Measurements from ENCODE around the gene TRPC4. TPM values are rescaled to one million over a fixed set of nuclear protein-coding genes. Genes with fewer than 3 reads are reported as not detected.

The TRPC4 gene
- total and polyA plus RNA-seq, 2 donors (not counting 1 experiment from before 2014, with no cell fraction given), result 1.7 to 30.7 TPM

DNA sequence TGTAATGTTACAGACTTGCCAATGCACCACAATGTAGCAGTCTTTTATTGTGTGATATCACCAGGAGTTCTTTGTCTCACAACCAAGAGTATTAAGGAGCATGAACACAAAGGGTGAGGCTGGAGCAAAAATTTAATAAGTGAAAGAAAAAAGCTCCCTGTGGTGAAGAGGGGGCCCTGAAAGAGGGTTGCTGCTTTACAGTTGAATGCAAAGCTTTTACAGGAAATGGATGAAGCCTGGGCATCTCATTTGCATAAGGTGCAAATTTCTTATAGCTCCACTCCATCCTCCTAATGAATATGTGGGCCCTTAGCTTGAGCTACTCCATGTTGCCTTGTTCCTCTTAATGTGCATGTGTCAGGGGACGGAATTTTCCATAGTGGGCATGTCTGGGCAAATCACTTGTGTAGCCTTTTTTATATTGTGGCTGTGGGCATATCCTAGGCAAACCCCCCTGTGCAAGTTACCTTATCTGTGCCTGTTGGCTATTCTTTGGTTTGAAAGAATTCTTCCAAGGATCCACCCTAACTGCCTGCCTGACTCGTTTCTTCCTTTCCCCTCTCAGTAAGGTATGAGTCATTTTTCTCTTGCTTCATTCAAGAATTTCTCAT, 45.3 kb upstream of the TRPC4 start:
- no peaks in the 10 kb centered on the region for H4K20me1 ChIP-seq (ENCODE audit: control insufficient read depth, extremely low read depth, insufficient read depth, low read length)
- DNase-seq (ENCODE audit: low read depth in 2 of 2), result peak; percentile 10 to 26
- TF ChIP-seq, protein P1, sequence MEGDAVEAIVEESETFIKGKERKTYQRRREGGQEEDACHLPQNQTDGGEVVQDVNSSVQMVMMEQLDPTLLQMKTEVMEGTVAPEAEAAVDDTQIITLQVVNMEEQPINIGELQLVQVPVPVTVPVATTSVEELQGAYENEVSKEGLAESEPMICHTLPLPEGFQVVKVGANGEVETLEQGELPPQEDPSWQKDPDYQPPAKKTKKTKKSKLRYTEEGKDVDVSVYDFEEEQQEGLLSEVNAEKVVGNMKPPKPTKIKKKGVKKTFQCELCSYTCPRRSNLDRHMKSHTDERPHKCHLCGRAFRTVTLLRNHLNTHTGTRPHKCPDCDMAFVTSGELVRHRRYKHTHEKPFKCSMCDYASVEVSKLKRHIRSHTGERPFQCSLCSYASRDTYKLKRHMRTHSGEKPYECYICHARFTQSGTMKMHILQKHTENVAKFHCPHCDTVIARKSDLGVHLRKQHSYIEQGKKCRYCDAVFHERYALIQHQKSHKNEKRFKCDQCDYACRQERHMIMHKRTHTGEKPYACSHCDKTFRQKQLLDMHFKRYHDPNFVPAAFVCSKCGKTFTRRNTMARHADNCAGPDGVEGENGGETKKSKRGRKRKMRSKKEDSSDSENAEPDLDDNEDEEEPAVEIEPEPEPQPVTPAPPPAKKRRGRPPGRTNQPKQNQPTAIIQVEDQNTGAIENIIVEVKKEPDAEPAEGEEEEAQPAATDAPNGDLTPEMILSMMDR (conservative IDR thresholded peaks at IDR 0.05 in 1 of 2, IDR thresholded peaks at IDR 0.05 in 1 of 2; ENCODE audit: low read depth in 1 of 2, low read length in 2 of 2), result no peak
- no peak for TF ChIP-seq EZH2 (IDR thresholded peaks at IDR 0.05; ENCODE audit: low read length, missing control alignments)
- no peak overlapping the region for H2AFZ ChIP-seq (ENCODE audit: low read length)
- no peak overlapping the region for H3K9ac ChIP-seq (ENCODE audit: insufficient read depth, low read length)
- no peak overlapping the region for H3K4me2 ChIP-seq (ENCODE audit: extremely low read depth, insufficient read depth, low read length)
- H3K4me1 ChIP-seq (ENCODE audit: control insufficient read depth, extremely low read depth, insufficient read depth, low read length), result no peaks in the 10 kb centered on the region
- H3K27ac ChIP-seq (ENCODE audit: insufficient read depth, low read length), result no peak overlapping the region
- no peaks in the 10 kb centered on the region for H3K79me2 ChIP-seq (ENCODE audit: control insufficient read depth, insufficient read depth, low read length)
- H3K27me3 ChIP-seq (ENCODE audit: control insufficient read depth, insufficient read depth, low read length), result no peaks in the 10 kb centered on the region
- no peaks in the 10 kb centered on the region for H3K36me3 ChIP-seq (ENCODE audit: control insufficient read depth, insufficient read depth, low read length)
- no peaks in the 10 kb centered on the region for H3K9me3 ChIP-seq (ENCODE audit: control insufficient read depth, insufficient read depth, low read depth, low read length)
- H3K4me3 ChIP-seq (replicated peaks in 1 of 4; ENCODE audit: control extremely low read depth in 1 of 4, insufficient read depth in 1 of 4, low read depth in 3 of 4, low read length in 4 of 4), result no peak overlapping the region

DNA sequence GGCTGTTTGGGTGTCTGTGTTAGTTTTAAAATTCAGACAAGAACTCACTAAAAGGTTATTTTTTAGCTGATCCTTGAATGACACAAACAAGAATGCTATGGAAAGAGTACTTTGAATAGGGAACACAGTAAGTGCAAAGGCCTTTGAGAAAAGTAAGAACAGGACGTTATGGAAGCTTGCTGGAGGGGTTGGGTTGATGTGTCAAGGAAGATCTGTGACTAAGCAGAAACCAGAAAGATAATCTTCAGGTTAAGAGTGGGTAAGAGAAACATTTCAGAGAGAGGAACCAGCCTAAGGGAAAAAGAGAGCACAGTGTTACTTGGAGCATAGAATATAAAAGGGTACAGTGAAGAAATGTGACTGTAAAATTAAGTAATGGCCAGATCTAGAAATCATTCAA, 41.2 kb upstream of the TRPC4 start:
- no peaks in the 10 kb centered on the region for H4K20me1 ChIP-seq (ENCODE audit: control insufficient read depth, extremely low read depth, insufficient read depth, low read length)
- no peak overlapping the region for H3K4me3 ChIP-seq (replicated peaks in 1 of 4; ENCODE audit: control extremely low read depth in 1 of 4, insufficient read depth in 1 of 4, low read depth in 3 of 4, low read length in 4 of 4)
- no peak for DNase-seq (ENCODE audit: low read depth in 2 of 2)
- H3K27ac ChIP-seq (ENCODE audit: insufficient read depth, low read length), result no peak overlapping the region
- no peaks in the 10 kb centered on the region for H3K4me1 ChIP-seq (ENCODE audit: control insufficient read depth, extremely low read depth, insufficient read depth, low read length)
- H3K36me3 ChIP-seq (ENCODE audit: control insufficient read depth, insufficient read depth, low read length), result no peaks in the 10 kb centered on the region
- no peak overlapping the region for H2AFZ ChIP-seq (ENCODE audit: low read length)
- no peak overlapping the region for H3K9ac ChIP-seq (ENCODE audit: insufficient read depth, low read length)
- H3K79me2 ChIP-seq (ENCODE audit: control insufficient read depth, insufficient read depth, low read length), result no peaks in the 10 kb centered on the region
- no peak overlapping the region for H3K4me2 ChIP-seq (ENCODE audit: extremely low read depth, insufficient read depth, low read length)
- no peaks in the 10 kb centered on the region for H3K27me3 ChIP-seq (ENCODE audit: control insufficient read depth, insufficient read depth, low read length)
- TF ChIP-seq EZH2 (IDR thresholded peaks at IDR 0.05; ENCODE audit: low read length, missing control alignments), result no peak
- TF ChIP-seq, protein P1 (conservative IDR thresholded peaks at IDR 0.05 in 1 of 2, IDR thresholded peaks at IDR 0.05 in 1 of 2; ENCODE audit: low read depth in 1 of 2, low read length in 2 of 2), result no peak
- no peaks in the 10 kb centered on the region for H3K9me3 ChIP-seq (ENCODE audit: control insufficient read depth, insufficient read depth, low read depth, low read length)

DNA sequence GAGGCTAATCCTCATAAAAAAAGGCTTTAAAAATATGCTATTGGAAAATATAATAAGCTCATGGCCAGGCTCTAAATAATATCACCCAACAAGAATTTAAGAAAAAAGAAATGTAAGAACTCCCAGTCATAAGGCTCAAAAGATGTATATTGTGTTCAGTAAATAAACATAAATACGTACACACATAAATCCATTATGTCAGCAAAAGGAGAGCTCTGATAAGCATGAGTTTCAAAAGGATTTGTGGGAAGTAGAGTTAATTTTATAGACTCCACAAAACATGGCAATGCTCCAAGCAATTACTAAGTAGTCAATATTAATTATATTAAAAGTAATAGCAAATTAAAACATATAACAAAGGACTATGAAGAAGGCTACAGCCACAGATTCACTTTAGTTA, 37.3 kb upstream of the TRPC4 start:
- Histone ChIP-seq H3K27me3 (ENCODE audit: control insufficient read depth, insufficient read depth, low read length) (no peaks in the 10 kb centered on the region), H3K36me3 (ENCODE audit: control insufficient read depth, insufficient read depth, low read length) (no peaks in the 10 kb centered on the region)
- no peak for TF ChIP-seq EZH2 (IDR thresholded peaks at IDR 0.05; ENCODE audit: low read length, missing control alignments)

More for the DNA sequence above, 37.3 kb upstream of the TRPC4 start:
- no peak overlapping the region for H3K27ac ChIP-seq (ENCODE audit: insufficient read depth, low read length)
- no peak for DNase-seq (ENCODE audit: low read depth in 2 of 2)
- no peaks in the 10 kb centered on the region for H4K20me1 ChIP-seq (ENCODE audit: control insufficient read depth, extremely low read depth, insufficient read depth, low read length)
- no peak overlapping the region for H3K4me3 ChIP-seq (replicated peaks in 1 of 4; ENCODE audit: control extremely low read depth in 1 of 4, insufficient read depth in 1 of 4, low read depth in 3 of 4, low read length in 4 of 4)
- H3K9me3 ChIP-seq (ENCODE audit: control insufficient read depth, insufficient read depth, low read depth, low read length), result no peaks in the 10 kb centered on the region
- no peaks in the 10 kb centered on the region for H3K4me1 ChIP-seq (ENCODE audit: control insufficient read depth, extremely low read depth, insufficient read depth, low read length)
- H3K4me2 ChIP-seq (ENCODE audit: extremely low read depth, insufficient read depth, low read length), result no peak overlapping the region
- H3K9ac ChIP-seq (ENCODE audit: insufficient read depth, low read length), result no peak overlapping the region
- H2AFZ ChIP-seq (ENCODE audit: low read length), result no peak overlapping the region
- no peaks in the 10 kb centered on the region for H3K79me2 ChIP-seq (ENCODE audit: control insufficient read depth, insufficient read depth, low read length)

All from fibroblast of lung (primary cell).